Astrocyte of the cerebellum (primary cell): ENCODE results near the gene DDB1.

ENCODE experiments used
- DNase-seq: peaks from one replicate; pipeline ENCODE4 v3.0.0-alpha.2; 2011; ENCODE audit warnings: low read depth
- H3K4me3 ChIP-seq: 2 replicates; pipeline ENCODE4 v1.5.1; 2011; ENCODE audit warnings: mild to moderate bottlenecking, low read depth, low read length, moderate library complexity
- in situ Hi-C: cut with HindIII; loops from 2 replicates; pipeline ENCODE4 v1.10.0; 2017; ENCODE audit warnings: low sequenced_read_pairs
- TF ChIP-seq, protein P1 (sequence below): IDR thresholded peaks from 2 replicates; pipeline ENCODE4 v1.5.1; 2012; ENCODE audit warnings: low read length, low read depth, moderate library complexity, mild to moderate bottlenecking; ENCODE audit errors: missing control alignments

The DDB1 gene

DNA sequence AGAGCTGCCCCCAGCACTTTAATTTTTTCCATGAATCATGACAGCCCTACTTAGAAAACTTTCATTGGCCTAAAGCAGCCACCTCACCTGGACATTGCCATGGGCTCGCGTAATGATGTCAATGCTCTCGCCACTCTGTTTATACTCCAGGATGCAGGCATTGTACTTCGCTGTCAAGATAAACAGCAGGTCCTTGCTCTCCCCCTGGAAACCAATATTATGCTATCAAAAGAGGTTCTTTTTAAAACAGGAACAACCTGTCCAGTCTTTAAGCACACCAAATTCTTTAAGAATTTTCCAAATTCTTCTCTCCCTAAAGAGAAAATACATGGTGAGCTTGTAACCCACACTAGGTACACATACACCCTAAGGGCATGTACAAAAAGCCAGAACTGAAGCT lies 3.0 kb downstream of the DDB1 start:
- DNase-seq, result no peak
- in situ Hi-C loops, result loop anchor here (5.0 kb wide), 1 partner anchor 32 kb away; the partner anchor contains the start of genes CYB561A3 and TMEM138
- TF ChIP-seq, protein P1, sequence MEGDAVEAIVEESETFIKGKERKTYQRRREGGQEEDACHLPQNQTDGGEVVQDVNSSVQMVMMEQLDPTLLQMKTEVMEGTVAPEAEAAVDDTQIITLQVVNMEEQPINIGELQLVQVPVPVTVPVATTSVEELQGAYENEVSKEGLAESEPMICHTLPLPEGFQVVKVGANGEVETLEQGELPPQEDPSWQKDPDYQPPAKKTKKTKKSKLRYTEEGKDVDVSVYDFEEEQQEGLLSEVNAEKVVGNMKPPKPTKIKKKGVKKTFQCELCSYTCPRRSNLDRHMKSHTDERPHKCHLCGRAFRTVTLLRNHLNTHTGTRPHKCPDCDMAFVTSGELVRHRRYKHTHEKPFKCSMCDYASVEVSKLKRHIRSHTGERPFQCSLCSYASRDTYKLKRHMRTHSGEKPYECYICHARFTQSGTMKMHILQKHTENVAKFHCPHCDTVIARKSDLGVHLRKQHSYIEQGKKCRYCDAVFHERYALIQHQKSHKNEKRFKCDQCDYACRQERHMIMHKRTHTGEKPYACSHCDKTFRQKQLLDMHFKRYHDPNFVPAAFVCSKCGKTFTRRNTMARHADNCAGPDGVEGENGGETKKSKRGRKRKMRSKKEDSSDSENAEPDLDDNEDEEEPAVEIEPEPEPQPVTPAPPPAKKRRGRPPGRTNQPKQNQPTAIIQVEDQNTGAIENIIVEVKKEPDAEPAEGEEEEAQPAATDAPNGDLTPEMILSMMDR, result no peak
- H3K4me3 ChIP-seq, result no peak overlapping the region

GRCh38 chr11:61328351-61328750 lies 4.6 kb downstream of the DDB1 start:
- in situ Hi-C loops, result loop anchor here (5.0 kb wide), 1 partner anchor 34 kb away; the partner anchor contains the start of genes CYB561A3 and TMEM138
- no peak for DNase-seq
- TF ChIP-seq, protein P1, result no peak
- H3K4me3 ChIP-seq, result no peak overlapping the region

DNA sequence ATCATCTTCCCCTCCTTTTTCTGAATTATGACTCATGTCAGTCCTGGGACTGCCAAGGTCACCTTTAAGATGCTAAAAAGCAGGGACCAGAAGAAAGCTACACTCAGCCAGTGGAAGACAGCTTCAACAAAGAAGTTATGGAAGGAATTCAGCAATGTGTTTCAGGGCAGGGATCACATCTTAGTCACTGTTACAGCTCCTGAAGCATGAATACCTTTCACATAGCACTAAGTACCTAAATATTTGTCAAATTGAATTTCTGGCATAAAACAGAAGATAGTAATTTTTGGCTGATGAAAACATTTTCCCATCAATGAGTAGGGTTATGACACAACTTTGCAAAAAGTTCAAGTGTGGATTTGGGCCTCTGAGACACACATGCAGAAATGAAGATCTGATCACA lies 5.2 kb downstream of the DDB1 start:
- DNase-seq, result no peak
- TF ChIP-seq, protein P1, result no peak
- in situ Hi-C loops, result loop anchor here (5.0 kb wide), 1 partner anchor 35 kb away; the partner anchor contains the start of genes CYB561A3 and TMEM138
- no peak overlapping the region for H3K4me3 ChIP-seq

- H3K4me3 ChIP-seq, result no peak overlapping the region
- in situ Hi-C loops, result loop anchor here (5.0 kb wide), 1 partner anchor 36 kb away; the partner anchor contains the start of genes CYB561A3 and TMEM138
- TF ChIP-seq, protein P1, result no peak
- no peak for DNase-seq
Measured at GRCh38 chr11:61325649-61326414, 7.1 kb downstream of the DDB1 start.

- in situ Hi-C loops, result no loop called here
- no peak for DNase-seq
- no peak overlapping the region for H3K4me3 ChIP-seq
- TF ChIP-seq, protein P1, result no peak
Measured at GRCh38 chr11:61315260-61315659, 17.6 kb downstream of the DDB1 start.

DNA sequence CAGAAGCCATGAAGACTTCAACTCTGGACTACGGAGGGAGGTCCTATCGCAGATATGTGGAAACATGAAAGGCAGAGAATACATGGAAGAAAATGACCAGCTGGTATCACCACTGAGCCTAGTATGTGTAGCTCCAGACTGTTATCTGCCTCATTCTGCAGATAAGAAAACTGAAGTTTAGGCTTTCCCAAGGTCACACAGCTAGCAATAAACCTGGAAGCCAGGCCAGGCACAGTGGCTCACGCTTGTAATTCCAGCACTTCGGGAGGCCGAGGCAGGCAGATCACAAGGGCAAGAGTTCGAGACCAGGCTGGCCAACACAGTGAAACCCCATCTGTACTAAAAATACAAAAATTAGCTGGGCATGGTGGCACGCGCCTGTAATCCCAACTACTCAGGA lies 22.2 kb downstream of the DDB1 start:
- in situ Hi-C loops, result no loop called here
- no peak for DNase-seq
- TF ChIP-seq, protein P1, result no peak
- no peak overlapping the region for H3K4me3 ChIP-seq
